ENCODE results near the gene PNPLA1.

PNPLA1 gene

GRCh38 chr6:36247693-36248092 is 22.2 kb upstream of the PNPLA1 start:
- DNase-seq = no peak

GRCh38 chr6:36248980-36249379 is 20.9 kb upstream of the PNPLA1 start:
- no peak for DNase-seq

GRCh38 chr6:36249536-36249935 is 20.3 kb upstream of the PNPLA1 start:
- DNase-seq = no peak

- no peak for DNase-seq
Measured at GRCh38 chr6:36252005-36252404, 17.9 kb upstream of the PNPLA1 start.

- no peak for DNase-seq
Measured at GRCh38 chr6:36263390-36264000, 6.4 kb upstream of the PNPLA1 start.

GRCh38 chr6:36265744-36266143 is 4.1 kb upstream of the PNPLA1 start:
- no peak for DNase-seq

- DNase-seq = no peak
Measured at GRCh38 chr6:36266913-36267644, 2.8 kb upstream of the PNPLA1 start.

GRCh38 chr6:36267731-36268477 is 2.0 kb upstream of the PNPLA1 start:
- no peak for DNase-seq

- DNase-seq = no peak
Measured at GRCh38 chr6:36268478-36269275, 1.2 kb upstream of the PNPLA1 start.

- no peak for DNase-seq
Measured at GRCh38 chr6:36272234-36272633, 2.4 kb downstream of the PNPLA1 start.

- no peak for DNase-seq
Measured at GRCh38 chr6:36273067-36273466, 3.2 kb downstream of the PNPLA1 start.

- no peak for DNase-seq
Measured at GRCh38 chr6:36273802-36274514, 4.1 kb downstream of the PNPLA1 start.

- no peak for DNase-seq
Measured at GRCh38 chr6:36276581-36277536, 7.0 kb downstream of the PNPLA1 start.

- no peak for DNase-seq
Measured at GRCh38 chr6:36277946-36278470, 8.1 kb downstream of the PNPLA1 start.

GRCh38 chr6:36280467-36280866 is 10.6 kb downstream of the PNPLA1 start:
- DNase-seq = no peak

- DNase-seq = no peak
Measured at GRCh38 chr6:36280983-36281382, 11.1 kb downstream of the PNPLA1 start.

- no peak for DNase-seq
Measured at GRCh38 chr6:36283608-36284007, 13.7 kb downstream of the PNPLA1 start.

GRCh38 chr6:36284359-36284758 is 14.5 kb downstream of the PNPLA1 start:
- no peak for DNase-seq

- no peak for DNase-seq
Measured at GRCh38 chr6:36285187-36285671, 15.4 kb downstream of the PNPLA1 start.

GRCh38 chr6:36285797-36286196 is 15.9 kb downstream of the PNPLA1 start:
- DNase-seq = no peak

GRCh38 chr6:36286858-36287257 is 17.0 kb downstream of the PNPLA1 start:
- no peak for DNase-seq
